HG02678 (cell line): ENCODE measurements around the gene SCML1.
A peak's percentile ranks its signal among the peaks of the same experiment; 100 is the strongest.
"Not testable (repeated sequence)": the region's sequence is repeated elsewhere in the genome, so short reads cannot be mapped to it uniquely, and the experiment has no call there.

ENCODE experiments used
- ATAC-seq: cut with Tn5 transposase; IDR thresholded peaks from one replicate; pipeline ENCODE4 v1.9.1; 2021; ENCODE audit warnings: mild to moderate bottlenecking, moderate library complexity; ENCODE audit not compliant: unreplicated experiment

SCML1 gene

DNA sequence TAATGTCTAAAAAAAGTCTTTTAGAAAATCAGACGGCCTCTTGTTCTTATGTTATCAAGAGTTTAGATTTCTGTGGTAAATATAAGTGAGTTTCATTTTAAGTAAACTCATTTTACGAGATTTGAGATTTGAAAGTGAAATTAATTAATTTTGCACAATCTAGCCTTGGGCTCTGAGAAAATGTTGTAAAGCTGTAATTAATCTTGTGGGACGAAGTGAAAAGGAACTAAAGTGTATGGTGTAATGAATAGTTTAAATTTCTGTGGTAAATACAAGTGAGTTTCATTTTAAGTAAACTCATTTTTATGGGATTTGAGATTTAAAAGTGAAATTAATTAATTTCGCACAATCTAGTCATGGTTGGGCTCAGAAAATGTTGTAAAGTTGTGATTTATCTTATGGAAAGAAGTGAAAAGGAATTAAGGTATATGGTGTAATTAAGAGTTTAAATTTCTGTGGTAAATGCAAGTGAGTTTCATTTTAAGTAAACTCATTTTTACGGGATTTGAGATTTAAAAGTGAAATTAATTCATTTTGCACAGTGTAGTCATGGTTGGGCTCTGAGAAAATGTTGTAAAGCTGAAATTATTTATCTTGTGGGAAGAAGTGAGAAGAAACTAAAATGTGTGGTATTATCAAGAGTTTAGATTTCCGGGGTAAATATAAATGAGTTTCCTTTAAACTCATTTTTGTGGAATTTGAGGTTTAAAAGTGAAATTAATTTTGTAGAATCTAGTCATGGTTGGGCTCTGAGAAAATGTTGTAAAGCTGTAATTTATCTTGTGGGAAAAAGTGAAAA, 1.6 kb downstream of the SCML1 start:
- ATAC-seq, result no peak

DNA sequence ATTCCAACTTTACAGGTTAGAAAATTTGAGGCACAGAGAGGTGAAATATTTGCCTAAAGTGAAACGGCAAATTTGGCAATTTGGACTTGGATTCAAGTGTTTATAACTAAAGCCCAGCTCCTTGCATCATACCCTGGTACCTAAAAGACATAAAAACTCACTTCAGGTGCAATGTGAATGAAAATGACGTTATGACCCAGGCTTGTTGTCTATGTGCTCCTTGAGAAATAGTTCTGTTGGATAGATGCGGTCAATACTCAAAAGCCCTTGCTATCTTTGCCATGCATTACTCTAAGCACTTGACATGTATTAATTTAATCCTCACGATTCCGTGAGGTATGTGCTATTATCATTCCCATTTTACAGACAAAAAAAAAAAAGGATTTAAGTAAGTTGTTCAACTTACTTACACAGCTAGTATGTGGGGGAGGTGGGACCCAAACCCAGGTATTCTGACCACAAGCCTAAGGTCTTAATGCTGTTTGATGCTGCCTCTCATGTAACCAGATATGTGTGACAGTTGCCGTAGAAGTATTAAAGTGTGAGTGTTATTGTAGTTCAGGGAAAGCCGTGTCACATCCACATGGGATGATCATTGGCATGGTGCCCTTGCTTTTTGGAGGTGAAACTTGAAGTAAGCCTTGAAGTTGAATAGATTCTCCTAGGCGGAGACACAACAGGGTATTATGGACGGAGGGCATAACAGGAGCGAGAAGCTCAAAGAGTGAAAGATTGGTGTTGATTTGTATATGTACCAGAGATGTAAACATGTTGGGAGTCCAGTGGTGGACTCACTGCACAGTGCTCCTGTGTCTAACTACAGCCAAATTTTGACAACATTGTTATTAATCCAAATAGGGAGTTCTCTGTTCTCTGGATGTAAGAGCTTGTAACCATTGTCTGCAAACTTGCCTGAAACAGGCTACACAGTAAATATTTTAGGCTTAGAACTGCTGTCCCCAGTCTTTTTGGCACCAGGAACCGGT, 3.1 kb downstream of the SCML1 start:
- no peak for ATAC-seq

DNA sequence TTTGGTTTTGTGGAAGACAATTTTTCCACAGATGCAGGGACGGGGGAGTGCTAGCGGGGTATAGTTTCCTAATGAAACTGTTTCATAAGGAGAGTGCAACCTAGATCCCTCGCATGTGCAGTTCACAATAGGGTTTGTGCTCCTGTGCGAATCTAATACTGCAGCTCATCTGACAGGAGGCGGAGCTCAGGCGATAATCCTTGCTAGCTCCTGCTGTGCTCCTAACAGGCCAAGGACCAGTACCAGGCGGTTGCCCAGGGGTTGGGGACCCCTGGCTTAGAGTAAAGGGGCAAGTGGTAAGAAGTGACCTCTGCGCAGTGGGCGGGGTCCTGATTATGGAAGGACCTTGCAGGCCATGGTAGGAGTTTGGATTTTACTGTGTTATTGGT, 3.8 kb downstream of the SCML1 start:
- no peak for ATAC-seq

DNA sequence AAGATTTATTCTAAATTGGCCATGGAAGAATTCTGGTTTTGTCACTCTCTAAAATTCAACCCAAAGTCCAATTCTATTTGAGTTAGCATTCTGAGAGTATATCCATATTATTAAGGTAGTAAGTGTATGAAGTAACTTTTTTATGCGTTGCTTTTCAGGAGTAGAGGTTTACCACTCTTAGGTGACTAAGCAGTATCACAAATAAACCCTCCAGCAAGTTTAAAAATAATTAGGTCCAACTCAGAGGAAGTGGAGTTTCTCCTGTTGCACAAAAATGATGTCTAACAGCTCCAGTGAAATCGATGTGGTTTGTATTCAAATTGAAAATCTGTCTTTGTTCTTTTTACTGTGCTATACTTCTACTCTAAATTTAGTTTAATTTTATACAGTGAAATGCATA, 6.6 kb downstream of the SCML1 start:
- ATAC-seq, result no peak

DNA sequence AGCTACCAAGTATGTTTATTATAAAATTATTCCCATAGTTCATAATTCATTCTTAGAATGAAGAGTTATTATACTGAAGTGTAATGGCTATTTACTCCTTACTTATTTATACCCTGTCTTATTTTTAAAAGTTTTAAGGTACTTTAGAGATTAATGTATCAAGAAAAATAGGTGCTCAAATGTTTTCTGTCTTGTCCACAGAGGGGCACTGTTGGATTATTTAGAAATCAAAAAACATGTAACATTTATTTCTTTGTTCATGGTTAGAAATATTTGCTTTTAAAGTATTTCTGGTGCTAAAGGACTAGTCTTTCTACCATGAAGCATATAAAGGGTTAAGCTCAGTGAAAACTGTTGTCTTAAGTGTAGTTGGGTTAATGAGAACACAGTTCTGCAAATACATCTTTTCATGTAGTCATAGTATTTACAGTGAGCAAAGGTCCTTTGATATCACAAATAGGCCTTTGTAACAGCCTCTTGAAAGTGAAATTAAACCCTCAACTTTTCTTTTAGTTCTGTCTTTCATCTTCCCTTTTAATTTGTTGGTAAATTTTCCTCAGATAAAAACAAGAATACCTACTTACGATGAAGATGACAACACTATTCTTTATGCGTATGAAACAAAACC, 7.7 kb downstream of the SCML1 start:
- ATAC-seq, result no peak

DNA sequence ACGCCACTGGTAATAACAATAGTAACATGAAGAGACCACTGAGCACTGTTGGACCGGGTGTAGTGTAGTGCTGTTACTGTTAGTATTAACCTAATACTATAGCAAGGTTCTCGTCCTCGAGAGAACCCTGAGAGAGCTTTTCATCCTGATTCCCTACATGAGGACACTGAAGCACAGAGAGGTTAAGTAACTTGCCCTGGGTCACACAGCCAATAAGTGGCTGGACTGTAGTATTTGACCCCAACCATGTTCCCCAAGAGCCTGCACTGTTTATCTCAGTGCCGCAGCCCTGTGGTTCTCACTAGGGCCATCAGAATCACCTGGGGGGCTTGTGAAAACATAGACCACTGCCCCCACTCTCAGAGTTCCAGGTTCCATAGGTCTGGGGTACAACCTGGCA, 10.4 kb downstream of the SCML1 start:
- ATAC-seq, result no peak

DNA sequence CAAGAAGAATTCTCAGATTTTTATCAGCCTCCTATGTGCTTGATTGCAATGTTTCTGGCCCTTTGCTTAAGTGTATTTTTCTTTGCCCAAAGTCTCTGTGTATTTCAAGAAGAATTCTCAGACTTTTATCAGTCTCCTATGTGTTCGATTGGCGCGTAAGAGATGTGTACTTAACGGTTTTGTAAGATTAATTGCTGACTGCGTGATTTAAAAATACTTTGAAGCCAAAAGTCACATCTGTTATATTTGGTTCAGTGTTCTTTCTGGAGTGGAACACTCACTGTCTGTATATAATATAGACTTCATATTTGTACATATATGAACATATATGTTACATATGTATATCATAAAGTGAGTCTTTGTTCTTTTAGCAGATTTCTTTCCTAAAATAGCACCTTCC, 11.4 kb downstream of the SCML1 start:
- ATAC-seq, result no peak

DNA sequence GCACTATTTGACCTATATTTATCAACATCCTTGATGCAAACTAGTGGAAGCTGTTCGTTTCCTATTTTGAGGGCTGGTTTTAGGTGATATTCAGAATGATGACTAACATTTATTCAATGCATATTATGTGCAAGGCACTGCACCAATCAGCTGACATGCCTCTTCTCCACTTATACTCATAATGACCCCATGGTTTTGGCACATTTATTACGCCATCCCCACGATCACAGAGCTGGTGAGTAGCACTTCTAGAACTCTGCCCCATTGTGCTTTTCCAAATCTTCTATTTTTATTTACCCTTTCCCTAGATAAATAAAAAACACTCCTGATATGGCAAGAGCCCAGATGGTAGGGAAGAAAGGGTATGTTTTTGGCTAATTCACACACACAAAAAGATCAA, 13.1 kb downstream of the SCML1 start:
- no peak for ATAC-seq

DNA sequence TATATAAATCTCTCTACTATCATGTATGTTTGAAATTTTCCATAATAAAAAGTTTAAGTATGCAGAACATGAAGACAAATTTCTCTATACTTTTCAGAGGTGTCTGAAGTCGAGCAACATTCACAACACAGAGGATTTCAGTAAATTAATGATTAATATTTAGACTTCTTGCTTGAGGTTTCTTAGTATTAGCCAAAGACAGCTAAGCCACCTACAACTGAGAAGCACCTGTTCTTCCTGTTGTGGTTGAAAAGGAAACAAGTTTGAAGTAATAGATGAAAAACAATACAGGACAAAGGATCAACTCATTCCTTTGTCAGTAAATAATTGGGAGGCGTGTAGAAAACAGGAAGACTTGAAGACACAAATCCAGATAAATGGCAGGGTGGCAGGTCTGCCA, 21.1 kb downstream of the SCML1 start:
- ATAC-seq, result peak; percentile 97

DNA sequence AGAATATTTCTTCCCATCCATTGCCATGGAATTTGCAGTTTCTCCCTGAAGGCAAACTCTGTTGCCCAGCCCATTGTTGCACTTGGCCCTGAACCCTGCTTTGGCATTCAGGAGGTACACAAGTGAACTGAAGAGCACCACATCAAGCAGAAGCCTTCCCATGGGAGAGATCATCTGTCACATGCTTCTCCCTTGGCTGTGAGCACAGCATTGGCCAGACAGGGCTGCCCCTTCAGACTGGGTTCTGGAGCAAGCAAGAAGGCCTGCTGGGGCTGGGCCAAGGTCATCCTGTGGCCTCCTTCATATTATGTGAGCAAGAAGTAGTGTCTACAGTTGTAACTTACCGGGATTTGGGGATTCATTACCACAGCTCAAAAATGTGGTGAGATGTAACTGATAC, 22.7 kb downstream of the SCML1 start:
- no peak for ATAC-seq

DNA sequence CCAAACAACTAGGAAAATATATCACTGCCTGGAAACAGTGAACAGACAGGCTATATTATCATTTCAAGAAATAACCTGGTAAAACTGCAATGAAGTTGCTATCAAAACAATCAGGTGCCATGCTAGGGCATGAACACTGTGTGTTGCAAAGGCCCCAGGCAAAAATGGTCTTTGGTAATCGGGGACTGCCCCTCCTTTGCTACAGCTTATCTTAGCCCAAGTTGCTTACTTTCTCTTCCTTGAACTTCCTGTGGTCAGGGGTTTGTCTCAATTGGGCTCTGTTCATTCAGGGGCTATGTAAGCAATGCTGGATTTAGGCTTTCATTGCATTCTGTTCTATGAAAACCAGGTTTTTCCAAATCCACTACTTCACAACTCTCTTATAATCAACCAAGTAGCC, 30.4 kb downstream of the SCML1 start:
- no peak for ATAC-seq

DNA sequence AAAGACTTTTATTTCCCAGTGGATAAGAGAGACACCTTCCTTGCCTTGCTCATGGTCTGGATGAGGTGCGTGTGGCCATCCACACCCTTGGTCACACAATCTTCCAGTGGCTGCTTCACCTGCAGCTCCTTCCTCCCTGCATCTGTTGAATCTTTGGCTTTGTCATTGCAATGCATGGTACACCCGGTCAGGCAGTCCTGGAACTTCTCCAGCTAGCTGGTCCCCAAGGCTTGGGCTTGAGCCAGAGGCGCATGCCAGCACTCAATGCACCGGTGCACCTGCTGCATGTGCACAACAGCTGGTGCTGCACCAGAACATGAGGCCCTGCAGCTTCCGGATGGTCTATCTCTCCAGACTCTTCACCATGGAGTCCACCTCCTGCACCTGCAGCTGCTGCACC, 31.7 kb downstream of the SCML1 start:
- no peak for ATAC-seq

DNA sequence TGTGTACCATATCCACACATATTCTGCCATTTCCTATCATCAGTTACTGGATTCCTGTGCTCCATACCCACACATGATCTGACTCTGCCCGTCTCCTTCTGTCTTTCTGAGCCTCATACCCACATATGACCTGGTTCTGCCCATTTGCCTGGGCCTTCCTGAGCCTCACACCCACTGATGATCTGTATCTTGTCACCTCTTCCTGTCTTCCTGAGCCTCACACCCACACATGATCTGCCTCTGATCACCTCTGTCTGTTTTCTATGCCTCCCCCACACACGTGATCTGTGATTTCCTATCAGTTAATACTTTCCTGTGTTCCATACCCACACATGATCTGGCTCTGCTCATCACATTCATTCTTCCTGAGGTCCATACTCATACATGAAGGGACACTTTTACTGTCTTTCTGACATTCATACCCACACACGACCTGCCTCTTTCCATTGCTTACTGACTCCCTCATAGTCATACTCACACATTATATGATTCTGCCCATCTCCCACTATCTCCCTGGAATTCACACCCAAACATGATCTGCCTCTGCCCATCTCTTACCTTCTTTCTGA, 32.5 kb downstream of the SCML1 start:
- ATAC-seq, result no peak

DNA sequence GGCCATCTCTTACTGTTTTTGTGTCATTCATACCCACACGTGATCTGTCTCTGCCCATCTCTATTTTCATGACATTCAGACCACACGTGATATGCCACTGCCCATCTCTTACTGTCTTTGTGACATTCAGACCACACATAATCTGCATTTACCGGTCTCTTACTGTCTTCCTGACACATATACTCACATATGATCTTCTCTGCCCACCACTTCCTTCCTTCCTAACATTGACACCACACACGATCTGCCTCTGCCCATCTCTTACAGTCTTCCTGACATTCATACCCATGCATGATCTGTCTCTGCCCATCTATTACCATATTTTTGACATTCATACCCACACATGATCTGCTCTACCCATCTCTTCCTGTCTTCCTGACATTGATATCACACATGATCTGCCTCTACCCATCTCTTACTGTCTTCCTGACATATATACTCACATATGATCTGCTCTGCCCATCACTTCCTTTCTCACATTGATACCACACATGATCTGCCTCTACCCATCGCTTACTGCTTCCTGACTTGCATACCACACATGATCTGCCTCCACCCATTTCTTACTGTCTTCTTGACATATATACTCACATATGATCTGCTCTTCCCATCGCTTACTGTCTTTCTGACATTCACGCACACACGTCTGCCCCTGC, 36.1 kb downstream of the SCML1 start:
- ATAC-seq, result no peak

DNA sequence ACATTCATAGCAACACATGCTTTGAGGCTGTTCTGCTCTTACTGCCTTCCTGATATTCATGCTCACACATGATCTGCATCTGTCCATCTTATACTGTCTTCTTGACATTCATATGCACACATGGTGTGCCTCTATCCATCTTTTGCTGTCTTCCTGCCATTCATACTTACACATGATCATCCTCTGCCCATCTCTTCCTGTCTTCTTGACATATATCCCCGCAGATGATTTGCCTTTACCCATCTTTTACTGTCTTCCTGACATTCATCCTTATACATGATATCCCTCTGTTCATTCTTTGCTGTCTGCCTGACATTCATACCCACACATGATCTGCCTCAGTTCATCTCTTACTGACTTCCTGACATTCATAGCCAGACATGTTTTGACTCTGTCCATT, 36.8 kb downstream of the SCML1 start:
- no peak for ATAC-seq

DNA sequence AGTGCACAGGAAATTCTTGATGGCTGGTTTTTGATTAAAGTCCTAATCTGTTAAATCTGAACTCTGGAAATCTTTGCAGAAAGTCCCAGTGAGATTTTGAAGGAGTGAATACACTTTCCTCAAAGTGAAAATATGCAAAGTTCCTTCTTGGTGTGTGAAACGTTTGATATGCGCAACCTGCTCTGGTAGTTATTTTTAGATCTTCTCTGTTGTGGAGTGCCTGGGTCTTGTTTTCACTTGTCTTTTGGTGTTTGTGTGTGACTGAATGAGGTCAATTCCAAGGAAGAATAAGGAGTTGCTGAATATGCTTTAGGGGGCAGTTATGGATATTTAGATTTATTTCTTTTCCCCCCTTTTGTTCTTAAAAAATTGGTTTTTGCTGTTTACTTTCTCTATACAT, 41.7 kb downstream of the SCML1 start:
- no peak for ATAC-seq

DNA sequence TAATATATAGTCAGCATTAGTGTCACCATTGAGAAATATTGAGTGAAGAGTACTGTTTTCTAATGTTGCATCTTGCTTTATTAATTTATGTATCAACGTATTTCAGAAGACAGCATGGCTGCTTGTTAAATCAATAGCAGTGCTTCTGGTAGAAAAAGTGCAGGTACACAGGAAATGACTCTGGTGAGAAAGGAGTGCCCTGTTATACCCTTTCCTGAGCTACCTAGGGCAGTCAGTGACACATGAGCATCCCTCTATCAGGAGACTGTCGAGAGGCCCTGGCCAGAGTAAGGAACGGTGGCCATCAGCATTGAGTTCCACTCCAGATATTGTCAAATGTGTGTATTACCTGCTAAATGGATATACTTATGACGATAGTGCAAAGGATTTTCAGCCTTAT, 42.1 kb downstream of the SCML1 start:
- no peak for ATAC-seq

DNA sequence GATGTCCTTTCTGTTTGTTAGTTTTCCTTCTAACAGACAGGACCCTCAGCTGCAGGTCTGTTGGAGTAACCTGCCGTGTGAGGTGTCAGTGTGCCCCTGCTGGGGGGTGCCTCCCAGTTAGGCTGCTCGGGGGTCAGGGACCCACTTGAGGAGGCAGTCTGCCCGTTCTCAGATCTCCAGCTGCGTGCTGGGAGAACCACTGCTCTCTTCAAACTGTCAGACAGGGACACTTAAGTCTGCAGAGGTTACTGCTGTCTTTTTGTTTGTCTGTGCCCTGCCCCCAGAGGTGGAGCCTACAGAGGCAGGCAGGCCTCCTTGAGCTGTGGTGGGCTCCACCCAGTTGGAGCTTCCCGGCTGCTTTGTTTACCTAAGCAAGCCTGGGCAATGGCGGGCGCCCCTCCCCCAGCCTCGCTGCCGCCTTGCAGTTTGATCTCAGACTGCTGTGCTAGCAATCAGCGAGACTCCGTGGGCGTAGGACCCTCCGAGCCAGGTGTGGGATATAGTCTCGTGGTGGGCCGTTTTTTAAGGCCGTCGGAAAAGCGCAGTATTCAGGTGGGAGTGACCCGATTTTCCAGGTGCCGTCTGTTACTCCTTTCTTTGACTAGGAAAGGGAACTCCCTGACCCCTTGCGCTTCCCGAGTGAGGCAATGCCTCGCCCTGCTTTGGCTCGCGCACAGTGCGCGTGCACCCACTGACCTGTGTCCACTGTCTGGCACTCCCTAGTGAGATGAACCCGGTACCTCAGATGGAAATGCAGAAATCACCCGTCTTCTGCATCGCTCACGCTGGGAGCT, 49.5 kb downstream of the SCML1 start:
- ATAC-seq, result not testable (repeated sequence)

DNA sequence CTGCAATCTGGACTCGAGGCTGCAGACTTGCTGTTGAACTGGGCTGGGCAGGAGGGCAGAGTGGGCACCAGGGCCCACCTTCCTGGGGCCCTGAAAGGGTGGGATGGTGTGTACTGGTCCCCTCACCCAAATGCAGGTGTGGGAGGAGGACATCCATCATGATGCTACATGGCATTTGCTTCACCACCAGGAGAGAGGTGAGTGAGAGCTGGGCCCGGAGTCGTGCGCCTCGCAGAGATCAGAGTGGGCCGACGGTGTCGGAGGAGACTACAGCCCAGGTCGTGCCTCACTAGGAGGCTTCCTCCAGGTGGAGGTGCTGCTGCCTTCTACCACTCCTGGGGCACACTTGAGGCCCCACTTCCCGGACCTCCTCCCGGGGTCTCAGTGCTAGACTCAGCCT, 50.3 kb downstream of the SCML1 start:
- ATAC-seq, result no peak

DNA sequence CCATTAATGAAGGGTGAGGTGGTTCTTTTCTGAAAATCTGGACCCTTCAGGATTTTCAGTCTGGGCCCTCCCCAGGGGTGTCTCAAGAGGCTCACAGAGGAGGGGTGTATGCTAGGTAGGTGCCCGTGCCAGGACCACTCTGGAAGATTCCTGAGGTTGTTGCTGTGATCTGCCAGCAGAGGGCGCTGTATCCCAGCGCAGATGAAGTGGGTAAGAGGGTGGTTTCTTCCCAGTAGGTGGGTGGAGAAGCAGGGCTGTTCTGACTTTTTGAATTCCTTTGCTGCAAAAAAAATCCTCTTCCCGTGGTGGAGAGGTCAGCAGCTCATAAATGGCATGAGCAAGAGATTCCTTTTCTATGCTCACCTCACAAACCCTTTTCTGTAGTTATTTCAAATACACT, 51.1 kb downstream of the SCML1 start:
- no peak for ATAC-seq
